Neural cell (in vitro differentiated cells): Measurements from ENCODE around the gene TFCP2. TPM values are rescaled to one million over a fixed set of nuclear protein-coding genes. Genes with fewer than 3 reads are reported as not detected.

Experiments used
- H2AFZ ChIP-seq: fragments of 200-600, 300-800 bp; sonication (generic), shearing (Covaris generic); 2 replicates; pipeline ENCODE4 v1.6.0; 2014; ENCODE audit warnings: low read depth, mild to moderate bottlenecking, antibody characterized with exemption, low read length, moderate library complexity
- H3F3A ChIP-seq: fragments of 200-600 bp; shearing (Covaris generic); 2 replicates; pipeline ENCODE4 v1.6.1; 2016; ENCODE audit warnings: mild to moderate bottlenecking, moderate library complexity, mixed read lengths, antibody characterized with exemption, low read length; ENCODE audit not compliant: insufficient read depth, poor library complexity, severe bottlenecking
- H3K27ac ChIP-seq: fragments of 200-600, 300-800 bp; sonication (generic), shearing (Covaris generic); 2 replicates; pipeline ENCODE4 v1.5.1; 2014; ENCODE audit warnings: mild to moderate bottlenecking, low read length, moderate library complexity
- H3K27me3 ChIP-seq: fragments of 300-800, 200-600 bp; sonication (generic), shearing (Covaris generic); 2 replicates; pipeline ENCODE4 v1.6.0; 2014; ENCODE audit warnings: mild to moderate bottlenecking, low read depth, low read length, moderate library complexity; ENCODE audit not compliant: insufficient read depth
- H3K36me3 ChIP-seq: fragments of 300-800, 200-600 bp; sonication (generic), shearing (Covaris generic); 2 replicates; pipeline ENCODE4 v1.5.1; 2014; ENCODE audit warnings: mild to moderate bottlenecking, antibody characterized with exemption, low read length, moderate library complexity; ENCODE audit not compliant: insufficient read depth
- H3K4me2 ChIP-seq: fragments of 300-800, 200-600 bp; sonication (generic), shearing (Covaris generic); 2 replicates; pipeline ENCODE4 v1.6.0; 2014; ENCODE audit warnings: mild to moderate bottlenecking, low read length
- H3K4me3 ChIP-seq: fragments of 300-800, 200-600 bp; sonication (generic), shearing (Covaris generic); 2 replicates; pipeline ENCODE4 v1.5.1; 2014; ENCODE audit warnings: mild to moderate bottlenecking, low read length, moderate library complexity
- H3K79me2 ChIP-seq: fragments of 200-600 bp; shearing (Covaris generic); replicated peaks from 2 replicates; pipeline ENCODE4 v1.6.0; 2014; ENCODE audit warnings: mild to moderate bottlenecking, low read length, moderate library complexity; ENCODE audit not compliant: insufficient read depth
- H3K9ac ChIP-seq: fragments of 300-800, 200-600 bp; sonication (generic), shearing (Covaris generic); 2 replicates; pipeline ENCODE4 v1.6.1; 2016; ENCODE audit warnings: mild to moderate bottlenecking, low read length, mixed read lengths
- H3K9me2 ChIP-seq: fragments of 200-600 bp; shearing (Covaris generic); 2 replicates; pipeline ENCODE4 v1.6.1; 2016; ENCODE audit warnings: mild to moderate bottlenecking, low read length, mixed read lengths; ENCODE audit not compliant: insufficient read depth
- H3K9me3 ChIP-seq: fragments of 200-600, 300-800 bp; sonication (generic), shearing (Covaris generic); 2 replicates; pipeline ENCODE4 v1.6.1; 2016; ENCODE audit warnings: mild to moderate bottlenecking, mixed run types, low read length, moderate library complexity, mixed read lengths
- H4K20me1 ChIP-seq: fragments of 200-600 bp; shearing (Covaris generic); 2 replicates; pipeline ENCODE4 v1.6.1; 2016; ENCODE audit warnings: mild to moderate bottlenecking, mixed run types; ENCODE audit not compliant: insufficient read depth
- CTCF ChIP-seq: fragments of 450-650 bp; IDR thresholded peaks from 2 replicates; pipeline ENCODE4 v1.5.1; 2014; ENCODE audit warnings: antibody characterized with exemption, mild to moderate bottlenecking, moderate library complexity; ENCODE audit not compliant: poor library complexity, severe bottlenecking
- EP300 ChIP-seq: fragments of 450-650 bp; conservative IDR thresholded peaks from 2 replicates; pipeline ENCODE4 v1.6.1; 2014; ENCODE audit warnings: antibody characterized with exemption, mild to moderate bottlenecking, moderate library complexity; ENCODE audit not compliant: poor library complexity, severe bottlenecking
- EZH2 ChIP-seq: fragments of 200-600, 300-800 bp; shearing (Covaris generic), sonication (generic); IDR thresholded peaks from 2 replicates; pipeline ENCODE4 v1.6.1; 2014; ENCODE audit warnings: antibody characterized with exemption, low read length, borderline replicate concordance, mild to moderate bottlenecking; ENCODE audit not compliant: insufficient read depth, poor library complexity, severe bottlenecking
- MXI1 ChIP-seq: fragments of 450-650 bp; conservative IDR thresholded peaks from 2 replicates; pipeline ENCODE4 v1.6.1; 2014; ENCODE audit warnings: antibody characterized with exemption, mild to moderate bottlenecking; ENCODE audit not compliant: poor library complexity, severe bottlenecking
- POLR2AphosphoS5 ChIP-seq: IDR thresholded peaks from 2 replicates; pipeline ENCODE4 v1.6.1; 2012
- RAD21 ChIP-seq: fragments of 450-650 bp; conservative IDR thresholded peaks from 2 replicates; pipeline ENCODE4 v1.6.1; 2014; ENCODE audit warnings: antibody characterized with exemption, mild to moderate bottlenecking, moderate library complexity
- SMC3 ChIP-seq: fragments of 450-650 bp; conservative IDR thresholded peaks from 2 replicates; pipeline ENCODE4 v1.6.1; 2014; ENCODE audit warnings: antibody characterized with exemption, mild to moderate bottlenecking, moderate library complexity; ENCODE audit not compliant: poor library complexity
- TAF1 ChIP-seq: IDR thresholded peaks from 2 replicates; pipeline ENCODE4 v1.6.1; 2012; ENCODE audit warnings: low read depth
- polyA plus RNA-seq: library from polyadenylated mRNA; depleted of rRNA; stranded (reverse); fragments of >200 nt; gene quantifications from 2 replicates; pipeline ENCODE4 v1.2.3, GENCODE V29; 2014
- TF ChIP-seq, protein P1 (sequence below): IDR thresholded peaks from 2 replicates; pipeline ENCODE4 v1.6.1; 2012; ENCODE audit warnings: borderline replicate concordance

The TFCP2 gene
- polyA plus RNA-seq, 1 donor from 2014 or later: 28.6 TPM

DNA sequence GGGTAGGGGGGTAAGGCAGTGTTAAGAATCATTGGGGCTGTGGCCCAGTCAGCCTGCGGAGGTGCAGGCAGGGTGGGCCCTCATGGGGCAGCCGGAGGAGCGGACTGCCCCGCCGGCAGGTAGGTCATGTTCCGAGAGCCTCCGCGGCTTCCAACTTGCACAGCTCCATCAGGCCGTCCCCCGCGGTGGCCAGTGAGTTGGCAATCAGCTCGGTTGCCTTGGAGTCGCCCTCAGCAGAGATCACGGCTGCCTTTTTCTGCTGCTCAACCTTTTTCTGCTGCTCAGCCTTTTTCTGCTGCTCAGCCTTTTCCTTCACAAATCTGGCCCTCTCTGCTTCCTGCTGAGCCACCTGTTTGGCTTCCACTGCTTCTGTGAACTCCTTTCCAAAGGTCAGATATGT is 48.4 kb downstream of the TFCP2 start:
- Histone ChIP-seq H3K9ac (no peak overlapping the region), H2AFZ (no peak overlapping the region), H3K27ac (no peak overlapping the region), H4K20me1 (no peaks in the 10 kb centered on the region), H3K27me3 (no peaks in the 10 kb centered on the region), H3K4me2 (no peak overlapping the region), H3K79me2 (no peaks in the 10 kb centered on the region), H3F3A (no peaks in the 10 kb centered on the region), H3K4me3 (no peak overlapping the region), H3K9me2 (no peaks in the 10 kb centered on the region), H3K9me3 (no peaks in the 10 kb centered on the region), H3K36me3 (no peaks in the 10 kb centered on the region)
- TF ChIP-seq RAD21: no peak
- TF ChIP-seq EZH2: no peak
- TF ChIP-seq MXI1: no peak
- TF ChIP-seq, protein P1, sequence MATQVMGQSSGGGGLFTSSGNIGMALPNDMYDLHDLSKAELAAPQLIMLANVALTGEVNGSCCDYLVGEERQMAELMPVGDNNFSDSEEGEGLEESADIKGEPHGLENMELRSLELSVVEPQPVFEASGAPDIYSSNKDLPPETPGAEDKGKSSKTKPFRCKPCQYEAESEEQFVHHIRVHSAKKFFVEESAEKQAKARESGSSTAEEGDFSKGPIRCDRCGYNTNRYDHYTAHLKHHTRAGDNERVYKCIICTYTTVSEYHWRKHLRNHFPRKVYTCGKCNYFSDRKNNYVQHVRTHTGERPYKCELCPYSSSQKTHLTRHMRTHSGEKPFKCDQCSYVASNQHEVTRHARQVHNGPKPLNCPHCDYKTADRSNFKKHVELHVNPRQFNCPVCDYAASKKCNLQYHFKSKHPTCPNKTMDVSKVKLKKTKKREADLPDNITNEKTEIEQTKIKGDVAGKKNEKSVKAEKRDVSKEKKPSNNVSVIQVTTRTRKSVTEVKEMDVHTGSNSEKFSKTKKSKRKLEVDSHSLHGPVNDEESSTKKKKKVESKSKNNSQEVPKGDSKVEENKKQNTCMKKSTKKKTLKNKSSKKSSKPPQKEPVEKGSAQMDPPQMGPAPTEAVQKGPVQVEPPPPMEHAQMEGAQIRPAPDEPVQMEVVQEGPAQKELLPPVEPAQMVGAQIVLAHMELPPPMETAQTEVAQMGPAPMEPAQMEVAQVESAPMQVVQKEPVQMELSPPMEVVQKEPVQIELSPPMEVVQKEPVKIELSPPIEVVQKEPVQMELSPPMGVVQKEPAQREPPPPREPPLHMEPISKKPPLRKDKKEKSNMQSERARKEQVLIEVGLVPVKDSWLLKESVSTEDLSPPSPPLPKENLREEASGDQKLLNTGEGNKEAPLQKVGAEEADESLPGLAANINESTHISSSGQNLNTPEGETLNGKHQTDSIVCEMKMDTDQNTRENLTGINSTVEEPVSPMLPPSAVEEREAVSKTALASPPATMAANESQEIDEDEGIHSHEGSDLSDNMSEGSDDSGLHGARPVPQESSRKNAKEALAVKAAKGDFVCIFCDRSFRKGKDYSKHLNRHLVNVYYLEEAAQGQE: no peak
- no peak for TF ChIP-seq EP300
- TF ChIP-seq TAF1: no peak
- no peak for TF ChIP-seq POLR2AphosphoS5
- TF ChIP-seq CTCF: no peak

- Histone ChIP-seq H2AFZ (no peak overlapping the region), H3K4me2 (no peak overlapping the region), H3K4me3 (no peak overlapping the region), H3K27ac (no peak overlapping the region), H3K27me3 (no peaks in the 10 kb centered on the region), H3K9me3 (no peaks in the 10 kb centered on the region), H3K9ac (no peak overlapping the region), H4K20me1 (no peaks in the 10 kb centered on the region), H3K36me3 (peaks cover 4% of the 10 kb centered on the region), H3F3A (no peaks in the 10 kb centered on the region), H3K9me2 (no peaks in the 10 kb centered on the region), H3K79me2 (no peaks in the 10 kb centered on the region)
- TF ChIP-seq, protein P1: no peak
- TF ChIP-seq TAF1: no peak
- no peak for TF ChIP-seq POLR2AphosphoS5
- TF ChIP-seq CTCF: no peak
- no peak for TF ChIP-seq SMC3
- TF ChIP-seq EZH2: no peak
Observed at GRCh38 chr12:51122844-51123243, 50.1 kb downstream of the TFCP2 start.
